AG04449 (cell line): ENCODE measurements around the gene ATP6V1C2.

Experiments
- CTCF ChIA-PET: fragments of 350-600 bp; formaldehyde crosslinking; extraction: SDS; loops from one replicate; lab custom pipeline; 2021; ENCODE audit warnings: antibody characterized with exemption; lab: Yijun Ruan, JAX
- POLR2A ChIA-PET: fragments of 400-600, 350-600 bp; formaldehyde crosslinking; extraction: SDS; loops from one replicate; lab custom pipeline; 2020; ENCODE audit warnings: antibody characterized with exemption, inconsistent platforms; lab: Yijun Ruan, JAX
- DNase-seq: peaks from one replicate; pipeline ENCODE4 v3.0.0-alpha.2; 2010; ENCODE audit warnings: low read depth, low spot score
- H3K4me3 ChIP-seq: 2 replicates; pipeline ENCODE4 v1.5.1; 2011; ENCODE audit warnings: low read depth, mild to moderate bottlenecking, control low read depth, low read length
- TF ChIP-seq, protein P1 (sequence below): IDR thresholded peaks from one replicate; pipeline ENCODE4 v1.5.1; 2011; ENCODE audit warnings: mild to moderate bottlenecking, moderate library complexity, low read length, control low read depth, inconsistent platforms; ENCODE audit not compliant: insufficient read depth; ENCODE audit errors: missing control alignments

Gene ATP6V1C2

DNA sequence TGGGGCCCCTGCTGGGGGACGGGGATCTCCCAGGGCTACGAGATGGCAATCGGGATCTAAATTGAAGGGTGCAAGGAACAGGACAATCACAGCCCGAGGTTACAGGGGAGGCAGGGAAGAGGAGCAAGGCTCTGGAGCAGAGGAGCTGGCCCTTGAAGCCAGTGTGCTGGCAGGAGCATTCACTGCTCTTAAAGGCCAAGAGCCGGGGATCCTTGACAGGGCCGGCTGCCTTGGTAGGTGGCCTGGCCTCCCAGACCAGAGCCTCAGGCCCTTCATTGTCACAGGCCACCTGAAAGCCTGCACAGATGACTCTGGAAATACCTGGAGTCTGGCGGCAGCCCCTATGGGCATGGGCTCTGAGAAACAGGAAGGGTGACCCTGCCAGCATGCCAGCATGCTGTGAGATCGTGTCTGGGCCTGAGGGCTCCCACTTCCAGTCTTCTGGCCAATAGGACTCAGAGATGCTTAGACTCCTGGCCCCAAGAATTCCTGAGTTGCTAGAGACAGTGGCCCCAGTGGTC, 52.5 kb downstream of the ATP6V1C2 start:
- TF ChIP-seq, protein P1, sequence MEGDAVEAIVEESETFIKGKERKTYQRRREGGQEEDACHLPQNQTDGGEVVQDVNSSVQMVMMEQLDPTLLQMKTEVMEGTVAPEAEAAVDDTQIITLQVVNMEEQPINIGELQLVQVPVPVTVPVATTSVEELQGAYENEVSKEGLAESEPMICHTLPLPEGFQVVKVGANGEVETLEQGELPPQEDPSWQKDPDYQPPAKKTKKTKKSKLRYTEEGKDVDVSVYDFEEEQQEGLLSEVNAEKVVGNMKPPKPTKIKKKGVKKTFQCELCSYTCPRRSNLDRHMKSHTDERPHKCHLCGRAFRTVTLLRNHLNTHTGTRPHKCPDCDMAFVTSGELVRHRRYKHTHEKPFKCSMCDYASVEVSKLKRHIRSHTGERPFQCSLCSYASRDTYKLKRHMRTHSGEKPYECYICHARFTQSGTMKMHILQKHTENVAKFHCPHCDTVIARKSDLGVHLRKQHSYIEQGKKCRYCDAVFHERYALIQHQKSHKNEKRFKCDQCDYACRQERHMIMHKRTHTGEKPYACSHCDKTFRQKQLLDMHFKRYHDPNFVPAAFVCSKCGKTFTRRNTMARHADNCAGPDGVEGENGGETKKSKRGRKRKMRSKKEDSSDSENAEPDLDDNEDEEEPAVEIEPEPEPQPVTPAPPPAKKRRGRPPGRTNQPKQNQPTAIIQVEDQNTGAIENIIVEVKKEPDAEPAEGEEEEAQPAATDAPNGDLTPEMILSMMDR, result no peak
- POLR2A ChIA-PET, result no interaction called here
- H3K4me3 ChIP-seq, result no peak overlapping the region
- CTCF ChIA-PET, result no interaction called here
- no peak for DNase-seq

- TF ChIP-seq, protein P1, result no peak
- ChIA-PET POLR2A (no interaction called here), CTCF (no interaction called here)
- H3K4me3 ChIP-seq, result no peak overlapping the region
- no peak for DNase-seq
Measured at GRCh38 chr2:10774394-10774793, 53.0 kb downstream of the ATP6V1C2 start.

- TF ChIP-seq, protein P1, result no peak
- POLR2A ChIA-PET, result no interaction called here
Measured at GRCh38 chr2:10775021-10775780, 53.8 kb downstream of the ATP6V1C2 start.

DNA sequence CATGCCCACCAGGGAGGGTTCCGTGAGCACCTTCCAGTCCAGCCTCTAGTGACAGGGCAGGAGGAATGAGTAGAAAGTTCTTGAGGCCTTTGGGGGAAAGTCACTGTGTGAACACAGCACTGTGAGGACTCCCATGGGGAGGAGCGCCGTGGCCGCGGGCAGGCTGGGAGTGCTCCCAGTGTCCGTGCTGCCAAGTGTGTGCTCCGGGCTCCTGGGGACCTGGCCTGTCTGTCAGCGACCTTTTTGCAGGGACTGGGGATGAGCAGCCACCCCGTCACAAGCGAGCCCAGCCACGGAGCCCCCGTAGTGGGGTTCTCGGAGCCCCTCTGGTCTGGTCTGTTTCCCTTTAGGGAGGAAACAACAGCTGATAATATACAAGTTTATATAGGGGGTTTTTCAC, 54.4 kb downstream of the ATP6V1C2 start:
- ChIA-PET POLR2A (no interaction called here), CTCF (no interaction called here)
- H3K4me3 ChIP-seq, result no peak overlapping the region
- DNase-seq, result no peak
- TF ChIP-seq, protein P1, result no peak

More at GRCh38 chr2:10775021-10775780, 53.8 kb downstream of the ATP6V1C2 start:
- no peak overlapping the region for H3K4me3 ChIP-seq
- no peak for DNase-seq
- CTCF ChIA-PET, result no interaction called here

- ChIA-PET CTCF (no interaction called here), POLR2A (no interaction called here)
- no peak for DNase-seq
Measured at GRCh38 chr2:10776231-10776977, 55.0 kb downstream of the ATP6V1C2 start.

More at GRCh38 chr2:10776231-10776977, 55.0 kb downstream of the ATP6V1C2 start:
- no peak overlapping the region for H3K4me3 ChIP-seq
- TF ChIP-seq, protein P1, result no peak
